ENCODE measurements around the gene CDPF1.
"Not testable (repeated sequence)": the region's sequence is repeated elsewhere in the genome, so short reads cannot be mapped to it uniquely, and the experiment has no call there.

- not testable (repeated sequence) for TF ChIP-seq ZFX (IDR thresholded peaks at IDR 0.05); POLR2AphosphoS5 (IDR thresholded peaks at IDR 0.05; ENCODE audit: low read depth, low read length); POLR2A (IDR thresholded peaks at IDR 0.05; ENCODE audit: borderline replicate concordance, extremely low read depth, insufficient read depth, insufficient read length); SRF (IDR thresholded peaks at IDR 0.05; ENCODE audit: low read depth); EGR1 (IDR thresholded peaks at IDR 0.05; ENCODE audit: low read depth)
- TF ChIP-seq, protein P1, sequence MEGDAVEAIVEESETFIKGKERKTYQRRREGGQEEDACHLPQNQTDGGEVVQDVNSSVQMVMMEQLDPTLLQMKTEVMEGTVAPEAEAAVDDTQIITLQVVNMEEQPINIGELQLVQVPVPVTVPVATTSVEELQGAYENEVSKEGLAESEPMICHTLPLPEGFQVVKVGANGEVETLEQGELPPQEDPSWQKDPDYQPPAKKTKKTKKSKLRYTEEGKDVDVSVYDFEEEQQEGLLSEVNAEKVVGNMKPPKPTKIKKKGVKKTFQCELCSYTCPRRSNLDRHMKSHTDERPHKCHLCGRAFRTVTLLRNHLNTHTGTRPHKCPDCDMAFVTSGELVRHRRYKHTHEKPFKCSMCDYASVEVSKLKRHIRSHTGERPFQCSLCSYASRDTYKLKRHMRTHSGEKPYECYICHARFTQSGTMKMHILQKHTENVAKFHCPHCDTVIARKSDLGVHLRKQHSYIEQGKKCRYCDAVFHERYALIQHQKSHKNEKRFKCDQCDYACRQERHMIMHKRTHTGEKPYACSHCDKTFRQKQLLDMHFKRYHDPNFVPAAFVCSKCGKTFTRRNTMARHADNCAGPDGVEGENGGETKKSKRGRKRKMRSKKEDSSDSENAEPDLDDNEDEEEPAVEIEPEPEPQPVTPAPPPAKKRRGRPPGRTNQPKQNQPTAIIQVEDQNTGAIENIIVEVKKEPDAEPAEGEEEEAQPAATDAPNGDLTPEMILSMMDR (IDR thresholded peaks at IDR 0.05 in 2 of 3, conservative IDR thresholded peaks at IDR 0.05 in 1 of 3; ENCODE audit: borderline replicate concordance in 1 of 3, insufficient read depth in 1 of 3, low read depth in 2 of 3, low read length in 2 of 3) = not testable (repeated sequence)
Observed at GRCh38 chr22:46198806-46199205, 51.3 kb downstream of the CDPF1 start.

Measured in HCT116 (cell line).